DMS114 treated with DMSO at 0.1 percent for 48 hours (cell line): ENCODE measurements around the gene FAM168A.

Experiments
- DNase-seq: peaks from one replicate; lab custom pipeline; 2025; ENCODE audit not compliant: unreplicated experiment; lab: John Stamatoyannopoulos, UW

The FAM168A gene

GRCh38 chr11:73392108-73393010, 205.6 kb downstream of the FAM168A start:
- no peak for DNase-seq

- DNase-seq: no peak
These were observed 206.2 kb downstream of the FAM168A start for GRCh38 chr11:73391665-73392064.

GRCh38 chr11:73390601-73391565, 207.0 kb downstream of the FAM168A start:
- no peak for DNase-seq

- no peak for DNase-seq
These were observed 208.0 kb downstream of the FAM168A start for GRCh38 chr11:73389916-73390315.

GRCh38 chr11:73389134-73389525, 208.8 kb downstream of the FAM168A start:
- DNase-seq: no peak

- no peak for DNase-seq
These were observed 209.4 kb downstream of the FAM168A start for GRCh38 chr11:73388265-73389133.

- DNase-seq: no peak
These were observed 210.2 kb downstream of the FAM168A start for GRCh38 chr11:73387594-73388264.

- no peak for DNase-seq
These were observed 211.4 kb downstream of the FAM168A start for GRCh38 chr11:73386546-73386945.

GRCh38 chr11:73386016-73386415, 211.9 kb downstream of the FAM168A start:
- DNase-seq: no peak

GRCh38 chr11:73384872-73385689, 212.8 kb downstream of the FAM168A start:
- no peak for DNase-seq

- DNase-seq: no peak
These were observed 213.4 kb downstream of the FAM168A start for GRCh38 chr11:73384531-73384871.

- DNase-seq: no peak
These were observed 213.8 kb downstream of the FAM168A start for GRCh38 chr11:73384125-73384441.

- DNase-seq: no peak
These were observed 214.4 kb downstream of the FAM168A start for GRCh38 chr11:73383249-73384124.

GRCh38 chr11:73382747-73383146, 215.2 kb downstream of the FAM168A start:
- no peak for DNase-seq

GRCh38 chr11:73382183-73382582, 215.7 kb downstream of the FAM168A start:
- DNase-seq: no peak

GRCh38 chr11:73381589-73381988, 216.3 kb downstream of the FAM168A start:
- DNase-seq: no peak

GRCh38 chr11:73380897-73381410, 217.0 kb downstream of the FAM168A start:
- no peak for DNase-seq

- DNase-seq: no peak
These were observed 217.6 kb downstream of the FAM168A start for GRCh38 chr11:73380331-73380730.
